ENCODE data around the gene MRGPRF. TPM values are rescaled to one million over a fixed set of nuclear protein-coding genes. Genes with fewer than 3 reads are reported as not detected.

Gene MRGPRF
- total RNA-seq, 2 donors from 2014 or later = 4.7 to 7.6 TPM

- Histone ChIP-seq H3K4me1 (no peaks in the 10 kb centered on the region), H3K9me3 (no peaks in the 10 kb centered on the region), H3K36me3 (replicated peaks in 1 of 2; ENCODE audit: insufficient read depth in 1 of 2, low read depth in 2 of 2) (no peaks in the 10 kb centered on the region), H3K27ac (no peak overlapping the region), H3K4me3 (no peak overlapping the region), H3K27me3 (no peaks in the 10 kb centered on the region)
- 57 to 59% methylated on average over 6 to 8 of the region's 8 CpGs for WGBS, 2 donors
- intact Hi-C loops (cut with DNase I) = no loop called here
- TF ChIP-seq CTCF (IDR thresholded peaks at IDR 0.05) (no peak), POLR2A (IDR thresholded peaks at IDR 0.05) (no peak)
- no peak for ATAC-seq
- no peak for DNase-seq
Measured at GRCh38 chr11:68961245-68961644, 51.8 kb downstream of the MRGPRF start.

- 45 to 80% methylated on average over 3 to 24 of the region's 25 CpGs for WGBS, 2 donors
- ATAC-seq (no peak), DNase-seq (no peak)
- Histone ChIP-seq H3K9me3 (no peaks in the 10 kb centered on the region), H3K4me1 (peaks cover 1% of the 10 kb centered on the region), H3K36me3 (replicated peaks in 1 of 2; ENCODE audit: insufficient read depth in 1 of 2, low read depth in 2 of 2) (no peaks in the 10 kb centered on the region), H3K27ac (no peak overlapping the region), H3K27me3 (no peaks in the 10 kb centered on the region), H3K4me3 (no peak overlapping the region)
- intact Hi-C loops (cut with DNase I) = no loop called here
- no peak for TF ChIP-seq CTCF (IDR thresholded peaks at IDR 0.05)
- no peak for TF ChIP-seq POLR2A (IDR thresholded peaks at IDR 0.05)
Measured at GRCh38 chr11:68960294-68961071, 52.6 kb downstream of the MRGPRF start.

- H3K9me3 ChIP-seq = no peaks in the 10 kb centered on the region
- H3K27ac ChIP-seq = no peak overlapping the region
- TF ChIP-seq POLR2A (IDR thresholded peaks at IDR 0.05) = no peak
- TF ChIP-seq CTCF (IDR thresholded peaks at IDR 0.05) = no peak
- DNase-seq = no peak
- H3K27me3 ChIP-seq = no peaks in the 10 kb centered on the region
- H3K36me3 ChIP-seq (replicated peaks in 1 of 2; ENCODE audit: insufficient read depth in 1 of 2, low read depth in 2 of 2) = no peaks in the 10 kb centered on the region
- intact Hi-C loops (cut with DNase I) = no loop called here
- H3K4me3 ChIP-seq = no peak overlapping the region
- H3K4me1 ChIP-seq = peaks cover 8% of the 10 kb centered on the region
- WGBS, 2 donors = 78 to 84% methylated on average over 17 to 31 of the region's 31 CpGs
- ATAC-seq = no peak
Measured at GRCh38 chr11:68959465-68960293, 53.4 kb downstream of the MRGPRF start.

- TF ChIP-seq POLR2A (IDR thresholded peaks at IDR 0.05) (no peak), CTCF (IDR thresholded peaks at IDR 0.05) (no peak)
- intact Hi-C loops (cut with DNase I) = no loop called here
Measured at GRCh38 chr11:68958211-68958610, 54.8 kb downstream of the MRGPRF start.

More at GRCh38 chr11:68958211-68958610, 54.8 kb downstream of the MRGPRF start:
- Histone ChIP-seq H3K27ac (no peak overlapping the region), H3K9me3 (no peaks in the 10 kb centered on the region), H3K36me3 (replicated peaks in 1 of 2; ENCODE audit: insufficient read depth in 1 of 2, low read depth in 2 of 2) (no peaks in the 10 kb centered on the region), H3K4me3 (no peak overlapping the region), H3K4me1 (peaks cover 8% of the 10 kb centered on the region), H3K27me3 (no peaks in the 10 kb centered on the region)
- WGBS, 2 donors = 83 to 84% methylated on average over 9 of the region's 9 CpGs
- DNase-seq = no peak
- ATAC-seq = no peak

Data from body of pancreas (tissue), 4 donors.